Ascending aorta (tissue), 2 donors: ENCODE measurements around the gene TAX1BP1. TPM values are rescaled to one million over a fixed set of nuclear protein-coding genes. Genes with fewer than 3 reads are reported as not detected.
A peak's percentile ranks its signal among the peaks of the same experiment; 100 is the strongest.

Experiments used
- DNase-seq, 2 donors: peaks; one replicate each; pipeline ENCODE4 v3.0.0-alpha.2; 2019; ENCODE audit warnings: low spot score in 2 of 2
- H3K27ac ChIP-seq, 2 donors: fragments of 200-600 bp; sonication (generic); one replicate each; pipeline ENCODE4 v1.5.1; 2016 to 2017; ENCODE audit warnings: mild to moderate bottlenecking in 1 of 2
- H3K27me3 ChIP-seq: fragments of 200-600 bp; sonication (generic); one replicate; pipeline ENCODE4 v1.5.1; 2017
- H3K36me3 ChIP-seq, 2 donors: fragments of 200-600 bp; sonication (generic); one replicate each; pipeline ENCODE4 v1.5.1; 2016
- H3K4me1 ChIP-seq, 2 donors: fragments of 200-600 bp; sonication (generic); one replicate each; pipeline ENCODE4 v1.5.1; 2016 to 2017; ENCODE audit warnings: mild to moderate bottlenecking in 1 of 2
- H3K4me3 ChIP-seq, 2 donors: fragments of 200-600 bp; sonication (generic); one replicate each; pipeline ENCODE4 v1.5.1; 2016 to 2017; ENCODE audit warnings: mild to moderate bottlenecking in 1 of 2
- H3K9me3 ChIP-seq, 2 donors: fragments of 200-600 bp; sonication (generic); one replicate each; pipeline ENCODE4 v1.5.1; 2016
- CTCF ChIP-seq, 3 experiments: fragments of 200-600 bp in 2 of 3; fragments of 450-650 bp in 1 of 3; sonication (generic) in 2 of 3; IDR thresholded peaks; one replicate each; pipeline ENCODE4 v1.5.1; 2016 to 2019; ENCODE audit warnings: antibody characterized with exemption in 3 of 3, mild to moderate bottlenecking in 1 of 3, moderate library complexity in 1 of 3
- intact Hi-C: fragments of 100-400 bp; cut with DNase I; formaldehyde crosslinking; loops from one replicate; pipeline ENCODE4 v1.15.1; 2023
- total RNA-seq: library from RNA; depleted of rRNA; stranded (reverse); fragments of >200 nt; gene quantifications from one replicate; pipeline ENCODE4 v1.1.0, GENCODE V29; 2016

TAX1BP1 gene
- total RNA-seq, 1 donor from 2014 or later: 32.6 TPM

- Histone ChIP-seq H3K27ac (no peak overlapping the region), H3K36me3 (peaks cover 8 to 13% of the 10 kb centered on the region in 2 donors)
- intact Hi-C loops: no loop called here
Measured at GRCh38 chr7:27834179-27834921, 94.4 kb downstream of the TAX1BP1 start.

DNA sequence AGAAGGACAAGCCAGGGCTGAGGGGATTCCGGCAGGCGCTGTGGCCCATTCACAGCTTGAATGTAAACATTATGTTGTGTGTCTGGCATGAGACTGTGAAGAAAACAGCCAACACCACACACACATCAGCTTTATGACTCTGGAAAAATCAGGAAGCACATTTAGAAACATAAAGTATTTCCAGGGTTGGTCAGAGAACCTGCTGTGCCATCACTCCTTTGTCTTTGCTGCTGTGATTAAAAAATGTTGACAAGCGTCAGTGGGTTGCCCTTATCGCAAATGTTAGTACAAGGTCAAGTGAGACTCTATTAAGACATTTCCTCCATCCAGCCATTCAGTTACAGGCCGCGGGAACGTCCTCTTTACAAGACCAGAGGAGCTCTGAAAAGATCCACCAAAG lies 95.4 kb downstream of the TAX1BP1 start:
- Histone ChIP-seq H3K27me3 (no peaks in the 10 kb centered on the region), H3K9me3 (no peaks in the 10 kb centered on the region), H3K36me3 (peaks cover 8 to 10% of the 10 kb centered on the region in 2 donors), H3K27ac (no peak overlapping the region), H3K4me1 (peaks cover 0 to 5% of the 10 kb centered on the region in 2 donors), H3K4me3 (no peak overlapping the region)
- intact Hi-C loops: no loop called here
- no peak for DNase-seq
- no peak for TF ChIP-seq CTCF (IDR thresholded peaks at IDR 0.05)

More at GRCh38 chr7:27834179-27834921, 94.4 kb downstream of the TAX1BP1 start:
- Histone ChIP-seq H3K4me3 (no peak overlapping the region), H3K4me1 (peaks cover 0 to 5% of the 10 kb centered on the region in 2 donors), H3K9me3 (no peaks in the 10 kb centered on the region), H3K27me3 (no peaks in the 10 kb centered on the region)
- no peak for TF ChIP-seq CTCF (IDR thresholded peaks at IDR 0.05)
- DNase-seq: no peak

GRCh38 chr7:27836536-27836935 lies 96.6 kb downstream of the TAX1BP1 start:
- Histone ChIP-seq H3K27ac (no peak overlapping the region), H3K36me3 (peaks cover 8 to 10% of the 10 kb centered on the region in 2 donors), H3K4me1 (peaks cover 0 to 5% of the 10 kb centered on the region in 2 donors), H3K27me3 (no peaks in the 10 kb centered on the region), H3K9me3 (no peaks in the 10 kb centered on the region), H3K4me3 (no peak overlapping the region)
- intact Hi-C loops: no loop called here
- no peak for TF ChIP-seq CTCF (IDR thresholded peaks at IDR 0.05)
- DNase-seq: no peak

GRCh38 chr7:27839099-27839498 lies 99.1 kb downstream of the TAX1BP1 start:
- no peaks in the 10 kb centered on the region for H3K9me3 ChIP-seq
- TF ChIP-seq CTCF (IDR thresholded peaks at IDR 0.05): no peak
- no peaks in the 10 kb centered on the region for H3K27me3 ChIP-seq
- peaks cover 0 to 9% of the 10 kb centered on the region in 2 donors for H3K4me1 ChIP-seq
- intact Hi-C loops: no loop called here
- DNase-seq: no peak
- no peaks in the 10 kb centered on the region for H3K36me3 ChIP-seq
- peak overlapping the region in 1 of 2 donors; percentile 27 for H3K27ac ChIP-seq
- H3K4me3 ChIP-seq: no peak overlapping the region

- Histone ChIP-seq H3K4me1 (peaks cover 0 to 9% of the 10 kb centered on the region in 2 donors), H3K27ac (no peak overlapping the region), H3K27me3 (no peaks in the 10 kb centered on the region), H3K4me3 (no peak overlapping the region), H3K36me3 (no peaks in the 10 kb centered on the region), H3K9me3 (no peaks in the 10 kb centered on the region)
- intact Hi-C loops: no loop called here
- no peak for TF ChIP-seq CTCF (IDR thresholded peaks at IDR 0.05)
- no peak for DNase-seq
Measured at GRCh38 chr7:27840313-27840712, 100.4 kb downstream of the TAX1BP1 start.
